ENCODE results near the gene ACTL10.

The ACTL10 gene

GRCh38 chr20:33701629-33702450 is 35.1 kb downstream of the ACTL10 start:
- DNase-seq (ENCODE audit: insufficient read length, low spot score) (no peak), FAIRE-seq (no peak)
- TF ChIP-seq POLR2A (IDR thresholded peaks at IDR 0.05; ENCODE audit: low read depth, low read length) (no peak), POLR2AphosphoS5 (IDR thresholded peaks at IDR 0.05; ENCODE audit: low read depth, low read length) (no peak), POU2F2 (IDR thresholded peaks at IDR 0.05; ENCODE audit: low read depth, low read length) (no peak), SPI1 (IDR thresholded peaks at IDR 0.05; ENCODE audit: low read depth, low read length) (no peak), PAX5 (IDR thresholded peaks at IDR 0.05; ENCODE audit: insufficient read depth, low read length, severe bottlenecking) (no peak), TAF1 (IDR thresholded peaks at IDR 0.05; ENCODE audit: low read depth, low read length) (no peak)

- DNase-seq (ENCODE audit: insufficient read length, low spot score) (no peak), FAIRE-seq (no peak)
- TF ChIP-seq TAF1 (IDR thresholded peaks at IDR 0.05; ENCODE audit: low read depth, low read length) (no peak), POLR2AphosphoS5 (IDR thresholded peaks at IDR 0.05; ENCODE audit: low read depth, low read length) (no peak), PAX5 (IDR thresholded peaks at IDR 0.05; ENCODE audit: insufficient read depth, low read length, severe bottlenecking) (no peak), POLR2A (IDR thresholded peaks at IDR 0.05; ENCODE audit: low read depth, low read length) (no peak), POU2F2 (IDR thresholded peaks at IDR 0.05; ENCODE audit: low read depth, low read length) (no peak), SPI1 (IDR thresholded peaks at IDR 0.05; ENCODE audit: low read depth, low read length) (no peak)
Measured at GRCh38 chr20:33702861-33703260, 36.1 kb downstream of the ACTL10 start.

GRCh38 chr20:33703498-33704137 is 36.9 kb downstream of the ACTL10 start:
- TF ChIP-seq PAX5 (IDR thresholded peaks at IDR 0.05; ENCODE audit: insufficient read depth, low read length, severe bottlenecking) (no peak), POLR2AphosphoS5 (IDR thresholded peaks at IDR 0.05; ENCODE audit: low read depth, low read length) (no peak), SPI1 (IDR thresholded peaks at IDR 0.05; ENCODE audit: low read depth, low read length) (no peak), POLR2A (IDR thresholded peaks at IDR 0.05; ENCODE audit: low read depth, low read length) (no peak), TAF1 (IDR thresholded peaks at IDR 0.05; ENCODE audit: low read depth, low read length) (no peak)
- no peak for FAIRE-seq

GRCh38 chr20:33704197-33704924 is 37.6 kb downstream of the ACTL10 start:
- DNase-seq (ENCODE audit: insufficient read length, low spot score) (no peak), FAIRE-seq (no peak)
- TF ChIP-seq PAX5 (IDR thresholded peaks at IDR 0.05; ENCODE audit: insufficient read depth, low read length, severe bottlenecking) (no peak), POLR2A (IDR thresholded peaks at IDR 0.05; ENCODE audit: low read depth, low read length) (no peak), SPI1 (IDR thresholded peaks at IDR 0.05; ENCODE audit: low read depth, low read length) (no peak), POLR2AphosphoS5 (IDR thresholded peaks at IDR 0.05; ENCODE audit: low read depth, low read length) (no peak), POU2F2 (IDR thresholded peaks at IDR 0.05; ENCODE audit: low read depth, low read length) (no peak), TAF1 (IDR thresholded peaks at IDR 0.05; ENCODE audit: low read depth, low read length) (no peak)

More at GRCh38 chr20:33703498-33704137, 36.9 kb downstream of the ACTL10 start:
- DNase-seq (ENCODE audit: insufficient read length, low spot score) = no peak

- FAIRE-seq = no peak
- DNase-seq (ENCODE audit: insufficient read length, low spot score) = no peak
- no peak for TF ChIP-seq POLR2AphosphoS5 (IDR thresholded peaks at IDR 0.05; ENCODE audit: low read depth, low read length)
- no peak for TF ChIP-seq PAX5 (IDR thresholded peaks at IDR 0.05; ENCODE audit: insufficient read depth, low read length, severe bottlenecking)
- TF ChIP-seq POU2F2 (IDR thresholded peaks at IDR 0.05; ENCODE audit: low read depth, low read length) = no peak
Measured at GRCh38 chr20:33707668-33708067, 40.9 kb downstream of the ACTL10 start.

DNA sequence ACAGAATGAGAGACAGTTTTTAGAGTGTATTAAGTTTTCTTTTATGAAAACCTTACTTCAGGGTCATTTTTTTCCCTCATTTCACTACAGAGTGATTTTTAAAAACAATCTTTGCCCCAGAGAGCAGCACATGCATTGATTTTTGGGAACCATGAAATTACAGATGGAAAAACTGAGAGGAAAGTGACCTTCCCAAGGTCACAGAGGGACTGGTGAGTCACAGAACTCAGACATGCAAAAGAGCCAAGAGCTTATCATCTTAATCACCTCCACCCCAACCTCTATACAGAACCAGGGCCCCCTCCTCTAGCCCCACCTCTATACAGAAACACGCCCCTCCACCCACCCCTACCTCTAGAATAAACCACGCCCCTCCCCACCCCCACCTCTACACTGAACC is 42.7 kb downstream of the ACTL10 start:
- no peak for FAIRE-seq
- no peak for DNase-seq (ENCODE audit: insufficient read length, low spot score)
- TF ChIP-seq POU2F2 (IDR thresholded peaks at IDR 0.05; ENCODE audit: low read depth, low read length) (no peak), POLR2AphosphoS5 (IDR thresholded peaks at IDR 0.05; ENCODE audit: low read depth, low read length) (no peak), POLR2A (IDR thresholded peaks at IDR 0.05; ENCODE audit: low read depth, low read length) (no peak), PAX5 (IDR thresholded peaks at IDR 0.05; ENCODE audit: insufficient read depth, low read length, severe bottlenecking) (no peak), SPI1 (IDR thresholded peaks at IDR 0.05; ENCODE audit: low read depth, low read length) (no peak), TAF1 (IDR thresholded peaks at IDR 0.05; ENCODE audit: low read depth, low read length) (no peak)

DNA sequence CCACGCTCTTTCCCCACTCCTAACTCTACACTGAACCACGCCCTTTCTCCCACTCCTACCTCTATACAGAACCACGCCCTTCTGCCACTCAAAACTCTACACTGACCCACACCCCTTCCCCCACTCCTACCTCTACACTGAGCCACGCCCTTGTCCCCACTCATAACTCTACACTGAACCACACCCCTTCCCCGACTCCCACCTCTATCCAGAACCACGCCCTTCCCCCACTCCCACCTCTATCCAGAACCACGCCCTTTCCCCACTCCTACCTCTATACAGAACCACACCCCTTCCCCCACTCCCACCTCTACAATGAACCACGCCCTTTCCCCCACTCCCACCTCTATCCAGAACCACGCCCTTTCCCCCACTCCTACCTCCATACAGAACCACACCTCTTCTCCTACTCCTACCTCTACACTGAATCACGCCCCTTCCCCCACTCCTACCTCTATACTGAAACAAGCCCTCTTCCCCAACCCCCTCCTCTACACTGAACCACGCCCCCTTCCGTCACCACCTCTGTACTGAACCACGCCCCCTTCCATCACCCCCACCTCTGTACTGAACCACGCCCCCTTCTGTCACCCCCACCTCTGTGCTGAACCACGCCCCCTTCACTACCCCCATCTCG is 43.3 kb downstream of the ACTL10 start:
- no peak for FAIRE-seq
- DNase-seq (ENCODE audit: insufficient read length, low spot score) = no peak
- TF ChIP-seq TAF1 (IDR thresholded peaks at IDR 0.05; ENCODE audit: low read depth, low read length) = no peak
- no peak for TF ChIP-seq POLR2AphosphoS5 (IDR thresholded peaks at IDR 0.05; ENCODE audit: low read depth, low read length)
- TF ChIP-seq POU2F2 (IDR thresholded peaks at IDR 0.05; ENCODE audit: low read depth, low read length) = no peak
- TF ChIP-seq PAX5 (IDR thresholded peaks at IDR 0.05; ENCODE audit: insufficient read depth, low read length, severe bottlenecking) = no peak
- no peak for TF ChIP-seq SPI1 (IDR thresholded peaks at IDR 0.05; ENCODE audit: low read depth, low read length)
- TF ChIP-seq POLR2A (IDR thresholded peaks at IDR 0.05; ENCODE audit: low read depth, low read length) = no peak

- DNase-seq (ENCODE audit: insufficient read length, low spot score) (no peak), FAIRE-seq (no peak)
- TF ChIP-seq SPI1 (IDR thresholded peaks at IDR 0.05; ENCODE audit: low read depth, low read length) (no peak), TAF1 (IDR thresholded peaks at IDR 0.05; ENCODE audit: low read depth, low read length) (no peak), PAX5 (IDR thresholded peaks at IDR 0.05; ENCODE audit: insufficient read depth, low read length, severe bottlenecking) (no peak), POU2F2 (IDR thresholded peaks at IDR 0.05; ENCODE audit: low read depth, low read length) (no peak), POLR2A (IDR thresholded peaks at IDR 0.05; ENCODE audit: low read depth, low read length) (no peak), POLR2AphosphoS5 (IDR thresholded peaks at IDR 0.05; ENCODE audit: low read depth, low read length) (no peak)
Measured at GRCh38 chr20:33710681-33711445, 44.1 kb downstream of the ACTL10 start.

Measured in GM12891 (cell line).